ENCODE data around the gene CETN1.

GRCh38 chr18:533995-534601, 46.1 kb upstream of the CETN1 start:
- TF ChIP-seq ZNF24 (tag by site-specific recombination; IDR thresholded peaks at IDR 0.05) (no peak), ZNF501 (tag by site-specific recombination; IDR thresholded peaks at IDR 0.05) (no peak), ZNF747 (tag by site-specific recombination; IDR thresholded peaks at IDR 0.05) (no peak), ZBTB7A (tag by site-specific recombination; IDR thresholded peaks at IDR 0.05; ENCODE audit: low read depth) (no peak), TCF7L2 (IDR thresholded peaks at IDR 0.05; ENCODE audit: borderline replicate concordance, low read depth, low read length) (no peak)
- TF ChIP-seq, protein P1, sequence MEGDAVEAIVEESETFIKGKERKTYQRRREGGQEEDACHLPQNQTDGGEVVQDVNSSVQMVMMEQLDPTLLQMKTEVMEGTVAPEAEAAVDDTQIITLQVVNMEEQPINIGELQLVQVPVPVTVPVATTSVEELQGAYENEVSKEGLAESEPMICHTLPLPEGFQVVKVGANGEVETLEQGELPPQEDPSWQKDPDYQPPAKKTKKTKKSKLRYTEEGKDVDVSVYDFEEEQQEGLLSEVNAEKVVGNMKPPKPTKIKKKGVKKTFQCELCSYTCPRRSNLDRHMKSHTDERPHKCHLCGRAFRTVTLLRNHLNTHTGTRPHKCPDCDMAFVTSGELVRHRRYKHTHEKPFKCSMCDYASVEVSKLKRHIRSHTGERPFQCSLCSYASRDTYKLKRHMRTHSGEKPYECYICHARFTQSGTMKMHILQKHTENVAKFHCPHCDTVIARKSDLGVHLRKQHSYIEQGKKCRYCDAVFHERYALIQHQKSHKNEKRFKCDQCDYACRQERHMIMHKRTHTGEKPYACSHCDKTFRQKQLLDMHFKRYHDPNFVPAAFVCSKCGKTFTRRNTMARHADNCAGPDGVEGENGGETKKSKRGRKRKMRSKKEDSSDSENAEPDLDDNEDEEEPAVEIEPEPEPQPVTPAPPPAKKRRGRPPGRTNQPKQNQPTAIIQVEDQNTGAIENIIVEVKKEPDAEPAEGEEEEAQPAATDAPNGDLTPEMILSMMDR (tag by site-specific recombination; IDR thresholded peaks at IDR 0.05), result no peak
